HepG2 (cell line): ENCODE measurements around the gene CADPS.

Experiments used
- BORCS8-MEF2B ChIP-seq: sonication (generic); formaldehyde crosslinking; IDR thresholded peaks from 2 replicates; pipeline ENCODE4 v1.8.0; 2022; ENCODE audit warnings: mild to moderate bottlenecking, missing genetic modification reagents
- CBFB ChIP-seq: sonication (generic); formaldehyde crosslinking; IDR thresholded peaks from 2 replicates; pipeline ENCODE4 v1.4.0; 2020; ENCODE audit warnings: missing genetic modification reagents
- CTCF ChIP-seq: sonication (generic); formaldehyde crosslinking; IDR thresholded peaks from 2 replicates; pipeline ENCODE4 v1.5.0; 2020; ENCODE audit warnings: mild to moderate bottlenecking, missing genetic modification reagents, moderate library complexity
- HMGA1 ChIP-seq: sonication (generic); formaldehyde crosslinking; conservative IDR thresholded peaks from 2 replicates; pipeline ENCODE4 v1.4.0; 2020; ENCODE audit warnings: missing genetic modification reagents
- MTA1 ChIP-seq: sonication (generic); formaldehyde crosslinking; IDR thresholded peaks from 2 replicates; pipeline ENCODE4 v1.4.0; 2020; ENCODE audit warnings: missing genetic modification reagents, mild to moderate bottlenecking, borderline replicate concordance
- NFKBIZ ChIP-seq: IDR thresholded peaks from 2 replicates; pipeline ENCODE4 v1.6.1; 2018; ENCODE audit warnings: missing genetic modification reagents, missing compliant biosample characterization
- POLR2A ChIP-seq, 2 experiments: IDR thresholded peaks; 2 replicates each; pipeline ENCODE4 v1.6.1; 2011; ENCODE audit warnings: low read depth in 2 of 2, low read length in 2 of 2, mild to moderate bottlenecking in 1 of 2, moderate library complexity in 1 of 2; ENCODE audit not compliant: insufficient read depth in 1 of 2
- SETDB1 ChIP-seq: sonication (generic); formaldehyde crosslinking; IDR thresholded peaks from 2 replicates; pipeline ENCODE4 v1.5.1; 2020; ENCODE audit warnings: missing genetic modification reagents, mild to moderate bottlenecking, borderline replicate concordance
- SIN3A ChIP-seq: IDR thresholded peaks from 2 replicates; pipeline ENCODE4 v1.6.1; 2011; ENCODE audit warnings: low read depth, mild to moderate bottlenecking, control low read depth, low read length, borderline replicate concordance
- TAF15 ChIP-seq: fragments of 200-400 bp; formaldehyde crosslinking; IDR thresholded peaks from one replicate; pipeline ENCODE4 v1.6.1; 2018; ENCODE audit warnings: mild to moderate bottlenecking, low read depth, low read length; ENCODE audit not compliant: poor library complexity, severe bottlenecking

- no peak for TF ChIP-seq POLR2A (IDR thresholded peaks at IDR 0.05; ENCODE audit: insufficient read depth in 1 of 2, low read depth in 2 of 2, low read length in 2 of 2)
- no peak for TF ChIP-seq NFKBIZ (CRISPR knock-in tag)
- TF ChIP-seq MTA1, result no peak
- TF ChIP-seq SIN3A, result no peak
- no peak for TF ChIP-seq SETDB1
- no peak for TF ChIP-seq CBFB (CRISPR knock-in tag)
- no peak for TF ChIP-seq BORCS8-MEF2B (CRISPR knock-in tag)
- no peak for TF ChIP-seq HMGA1
- no peak for TF ChIP-seq TAF15
- no peak for TF ChIP-seq CTCF (CRISPR knock-in tag)
Observed at GRCh38 chr3:62602987-62603386, 272.2 kb downstream of the CADPS start.
